NCI-H2107 treated with DMSO at 0.1 percent for 48 hours (cell line): ENCODE data around the gene DIP2A.

Source experiments
- DNase-seq: peaks from one replicate; lab custom pipeline; 2025; ENCODE audit not compliant: unreplicated experiment; lab: John Stamatoyannopoulos, UW

The DIP2A gene

GRCh38 chr21:46552865-46553379 lies 94.2 kb downstream of the DIP2A start:
- no peak for DNase-seq

- DNase-seq = no peak
Observed at GRCh38 chr21:46553993-46554392, 95.3 kb downstream of the DIP2A start.

GRCh38 chr21:46554431-46555224 lies 95.9 kb downstream of the DIP2A start:
- DNase-seq = no peak

- no peak for DNase-seq
Observed at GRCh38 chr21:46555225-46555617, 96.5 kb downstream of the DIP2A start.

GRCh38 chr21:46555678-46556077 lies 97.0 kb downstream of the DIP2A start:
- no peak for DNase-seq

- DNase-seq = no peak
Observed at GRCh38 chr21:46556802-46557201, 98.1 kb downstream of the DIP2A start.

GRCh38 chr21:46557469-46557868 lies 98.8 kb downstream of the DIP2A start:
- no peak for DNase-seq

GRCh38 chr21:46557919-46558392 lies 99.3 kb downstream of the DIP2A start:
- no peak for DNase-seq

- no peak for DNase-seq
Observed at GRCh38 chr21:46559291-46559983, 100.7 kb downstream of the DIP2A start.

- no peak for DNase-seq
Observed at GRCh38 chr21:46560568-46561444, 102.1 kb downstream of the DIP2A start.

- no peak for DNase-seq
Observed at GRCh38 chr21:46561445-46562090, 102.9 kb downstream of the DIP2A start.

- DNase-seq = no peak
Observed at GRCh38 chr21:46562472-46562871, 103.8 kb downstream of the DIP2A start.

- DNase-seq = no peak
Observed at GRCh38 chr21:46562964-46563607, 104.4 kb downstream of the DIP2A start.

- DNase-seq = no peak
Observed at GRCh38 chr21:46564391-46564790, 105.7 kb downstream of the DIP2A start.

- DNase-seq = no peak
Observed at GRCh38 chr21:46567348-46567747, 108.7 kb downstream of the DIP2A start.

- no peak for DNase-seq
Observed at GRCh38 chr21:46568562-46568961, 109.9 kb downstream of the DIP2A start.

GRCh38 chr21:46569081-46569480 lies 110.4 kb downstream of the DIP2A start:
- no peak for DNase-seq

- DNase-seq = no peak
Observed at GRCh38 chr21:46570119-46570518, 111.4 kb downstream of the DIP2A start.

- DNase-seq = no peak
Observed at GRCh38 chr21:46570631-46571030, 111.9 kb downstream of the DIP2A start.

GRCh38 chr21:46572850-46573249 lies 114.2 kb downstream of the DIP2A start:
- DNase-seq = no peak
